Activated T-cell treated with anti-CD3 and anti-CD28 coated beads for 48 hours (primary cell): Measurements from ENCODE around the gene CMSS1.

Source experiments
- DNase-seq: peaks from one replicate; pipeline ENCODE4 v3.0.0-alpha.2; 2020; ENCODE audit warnings: low read depth

Gene CMSS1

GRCh38 chr3:100230710-100231109, 413.0 kb downstream of the CMSS1 start:
- no peak for DNase-seq
